ENCODE data around the gene PEX7.

The PEX7 gene

DNA sequence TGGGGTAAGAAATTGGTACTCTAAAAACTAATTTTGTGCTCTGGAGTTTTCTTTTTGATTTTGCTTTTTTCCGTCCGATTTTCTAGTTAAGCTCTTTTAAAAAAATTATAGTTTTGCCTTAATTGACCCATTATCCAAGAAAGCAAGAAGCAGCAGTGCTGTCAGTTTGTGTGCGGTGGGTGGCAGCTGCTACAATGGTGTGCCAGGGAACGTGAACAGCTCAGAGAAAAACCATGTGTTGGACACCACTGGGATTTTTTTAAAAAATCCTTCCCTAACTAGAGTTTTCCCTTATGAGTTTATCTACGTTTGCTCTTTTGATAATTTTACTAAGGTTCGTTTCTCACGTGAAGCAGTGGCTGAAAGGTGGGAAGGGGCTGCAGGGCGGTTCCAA, 38.1 kb upstream of the PEX7 start:
- no peaks in the 10 kb centered on the region for H3F3A ChIP-seq (ENCODE audit: insufficient read depth, low read length)
- H3K4me3 ChIP-seq (ENCODE audit: low read length): no peak overlapping the region
- DNase-seq: no peak
- H3K4me2 ChIP-seq (ENCODE audit: low read depth, low read length): peak overlapping the region; percentile 34; the same call in 1 of the 2 replicates
- no peak overlapping the region for H3K9ac ChIP-seq (ENCODE audit: low read length)
- H3K27me3 ChIP-seq (replicated peaks; ENCODE audit: insufficient read depth, low read length): no peaks in the 10 kb centered on the region
- no peaks in the 10 kb centered on the region for H3K9me2 ChIP-seq (replicated peaks; ENCODE audit: insufficient read depth, low read length)
- H3K36me3 ChIP-seq (replicated peaks; ENCODE audit: insufficient read depth, low read length): 0 out of 2 replicates have a peak, but pooled peaks cover 6% of the 10 kb centered on the region
- no peaks in the 10 kb centered on the region for H3K9me3 ChIP-seq (replicated peaks; ENCODE audit: insufficient read depth, low read length)
- H3K79me2 ChIP-seq (ENCODE audit: low read length): peaks cover 81% of the 10 kb centered on the region
- no peaks in the 10 kb centered on the region for H4K20me1 ChIP-seq (ENCODE audit: insufficient read depth, low read length)
- TF ChIP-seq, protein P1, sequence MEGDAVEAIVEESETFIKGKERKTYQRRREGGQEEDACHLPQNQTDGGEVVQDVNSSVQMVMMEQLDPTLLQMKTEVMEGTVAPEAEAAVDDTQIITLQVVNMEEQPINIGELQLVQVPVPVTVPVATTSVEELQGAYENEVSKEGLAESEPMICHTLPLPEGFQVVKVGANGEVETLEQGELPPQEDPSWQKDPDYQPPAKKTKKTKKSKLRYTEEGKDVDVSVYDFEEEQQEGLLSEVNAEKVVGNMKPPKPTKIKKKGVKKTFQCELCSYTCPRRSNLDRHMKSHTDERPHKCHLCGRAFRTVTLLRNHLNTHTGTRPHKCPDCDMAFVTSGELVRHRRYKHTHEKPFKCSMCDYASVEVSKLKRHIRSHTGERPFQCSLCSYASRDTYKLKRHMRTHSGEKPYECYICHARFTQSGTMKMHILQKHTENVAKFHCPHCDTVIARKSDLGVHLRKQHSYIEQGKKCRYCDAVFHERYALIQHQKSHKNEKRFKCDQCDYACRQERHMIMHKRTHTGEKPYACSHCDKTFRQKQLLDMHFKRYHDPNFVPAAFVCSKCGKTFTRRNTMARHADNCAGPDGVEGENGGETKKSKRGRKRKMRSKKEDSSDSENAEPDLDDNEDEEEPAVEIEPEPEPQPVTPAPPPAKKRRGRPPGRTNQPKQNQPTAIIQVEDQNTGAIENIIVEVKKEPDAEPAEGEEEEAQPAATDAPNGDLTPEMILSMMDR (IDR thresholded peaks at IDR 0.05; ENCODE audit: low read length): no peak
- TF ChIP-seq EZH2 (optimal IDR thresholded peaks at IDR 0.05; ENCODE audit: low read depth, low read length): no peak
- no peak for TF ChIP-seq EZH2phosphoT487 (IDR thresholded peaks at IDR 0.05; ENCODE audit: low read length)
- H2AFZ ChIP-seq (ENCODE audit: low read length): no peak overlapping the region
- H3K27ac ChIP-seq (ENCODE audit: low read length): no peak overlapping the region
- peaks cover 37% of the 10 kb centered on the region for H3K4me1 ChIP-seq (ENCODE audit: low read length)

- Histone ChIP-seq H3K79me2 (ENCODE audit: low read length) (peaks cover 82% of the 10 kb centered on the region), H2AFZ (ENCODE audit: low read length) (no peak overlapping the region), H3K27ac (ENCODE audit: low read length) (no peak overlapping the region), H3K4me1 (ENCODE audit: low read length) (peaks cover 41% of the 10 kb centered on the region), H3K9me2 (replicated peaks; ENCODE audit: insufficient read depth, low read length) (no peaks in the 10 kb centered on the region), H3K4me3 (ENCODE audit: low read length) (no peak overlapping the region), H3K9ac (ENCODE audit: low read length) (no peak overlapping the region), H3F3A (ENCODE audit: insufficient read depth, low read length) (no peaks in the 10 kb centered on the region), H3K27me3 (replicated peaks; ENCODE audit: insufficient read depth, low read length) (no peaks in the 10 kb centered on the region), H3K4me2 (ENCODE audit: low read depth, low read length) (no peak overlapping the region), H3K9me3 (replicated peaks; ENCODE audit: insufficient read depth, low read length) (no peaks in the 10 kb centered on the region), H3K36me3 (replicated peaks; ENCODE audit: insufficient read depth, low read length) (0 out of 2 replicates have a peak, but pooled peaks cover 6% of the 10 kb centered on the region), H4K20me1 (ENCODE audit: insufficient read depth, low read length) (no peaks in the 10 kb centered on the region; the same call in 1 of the 2 replicates)
- no peak for DNase-seq
- TF ChIP-seq, protein P1 (IDR thresholded peaks at IDR 0.05; ENCODE audit: low read length): no peak
- TF ChIP-seq EZH2phosphoT487 (IDR thresholded peaks at IDR 0.05; ENCODE audit: low read length): no peak
- no peak for TF ChIP-seq EZH2 (optimal IDR thresholded peaks at IDR 0.05; ENCODE audit: low read depth, low read length)
Observed at GRCh38 chr6:136784910-136785746, 37.3 kb upstream of the PEX7 start.

GRCh38 chr6:136786658-136787057, 35.7 kb upstream of the PEX7 start:
- Histone ChIP-seq H3K9ac (ENCODE audit: low read length) (no peak overlapping the region), H3F3A (ENCODE audit: insufficient read depth, low read length) (peaks cover 11% of the 10 kb centered on the region), H3K9me2 (replicated peaks; ENCODE audit: insufficient read depth, low read length) (no peaks in the 10 kb centered on the region), H3K4me2 (ENCODE audit: low read depth, low read length) (no peak overlapping the region), H3K9me3 (replicated peaks; ENCODE audit: insufficient read depth, low read length) (no peaks in the 10 kb centered on the region), H3K79me2 (ENCODE audit: low read length) (peaks cover 90% of the 10 kb centered on the region), H3K27ac (ENCODE audit: low read length) (no peak overlapping the region), H3K4me1 (ENCODE audit: low read length) (peaks cover 45% of the 10 kb centered on the region), H2AFZ (ENCODE audit: low read length) (no peak overlapping the region), H3K27me3 (replicated peaks; ENCODE audit: insufficient read depth, low read length) (no peaks in the 10 kb centered on the region), H4K20me1 (ENCODE audit: insufficient read depth, low read length) (no peaks in the 10 kb centered on the region; the same call in 1 of the 2 replicates), H3K4me3 (ENCODE audit: low read length) (no peak overlapping the region), H3K36me3 (replicated peaks; ENCODE audit: insufficient read depth, low read length) (0 out of 2 replicates have a peak, but pooled peaks cover 6% of the 10 kb centered on the region)
- DNase-seq: no peak
- TF ChIP-seq EZH2phosphoT487 (IDR thresholded peaks at IDR 0.05; ENCODE audit: low read length) (no peak), EZH2 (optimal IDR thresholded peaks at IDR 0.05; ENCODE audit: low read depth, low read length) (no peak)
- TF ChIP-seq, protein P1 (IDR thresholded peaks at IDR 0.05; ENCODE audit: low read length): no peak
